HCT116 (cell line): ENCODE data around the gene NCAPD2.
"Not testable (repeated sequence)": the region's sequence is repeated elsewhere in the genome, so short reads cannot be mapped to it uniquely, and the experiment has no call there.

Source experiments
- CBX3 ChIP-seq: IDR thresholded peaks from 2 replicates; pipeline ENCODE4 v1.6.1; 2012; ENCODE audit warnings: low read depth
- EZH2 ChIP-seq: fragments of 200-600 bp; sonication (generic); IDR thresholded peaks from 2 replicates; pipeline ENCODE4 v1.6.1; 2017; ENCODE audit warnings: antibody characterized with exemption, mixed run types
- EZH2phosphoT487 ChIP-seq: fragments of 200-600 bp; IDR thresholded peaks from 2 replicates; pipeline ENCODE4 v1.6.1; 2018; ENCODE audit warnings: antibody characterized with exemption, borderline replicate concordance
- POLR2A ChIP-seq: IDR thresholded peaks from 2 replicates; pipeline ENCODE4 v1.7.0; 2011; ENCODE audit warnings: borderline replicate concordance; ENCODE audit not compliant: insufficient read depth, insufficient read length; ENCODE audit errors: extremely low read depth
- POLR2AphosphoS5 ChIP-seq: IDR thresholded peaks from 2 replicates; pipeline ENCODE4 v1.6.1; 2011; ENCODE audit warnings: mild to moderate bottlenecking, low read depth, low read length, moderate library complexity
- RAD21 ChIP-seq: IDR thresholded peaks from 2 replicates; pipeline ENCODE4 v1.6.1; 2012; ENCODE audit warnings: low read depth, mild to moderate bottlenecking
- SP1 ChIP-seq: IDR thresholded peaks from 2 replicates; pipeline ENCODE4 v1.6.1; 2012; ENCODE audit warnings: low read depth
- SRF ChIP-seq: IDR thresholded peaks from 2 replicates; pipeline ENCODE4 v1.6.1; 2012; ENCODE audit warnings: low read depth
- YY1 ChIP-seq: IDR thresholded peaks from 2 replicates; pipeline ENCODE4 v1.6.1; 2011; ENCODE audit warnings: low read length, low read depth, moderate library complexity, mild to moderate bottlenecking; ENCODE audit not compliant: insufficient replicate concordance; ENCODE audit errors: extremely low read depth
- TF ChIP-seq, protein P1 (sequence below), 3 experiments: fragments of 200-600 bp in 1 of 3; sonication (generic) in 1 of 3; IDR thresholded peaks in 2 of 3; conservative IDR thresholded peaks in 1 of 3; 2 replicates each; pipeline ENCODE4 v1.5.1; 2012 to 2017; ENCODE audit warnings: low read depth in 2 of 3, low read length in 2 of 3, antibody characterized with exemption in 1 of 3, borderline replicate concordance in 1 of 3, control low read depth in 1 of 3, mild to moderate bottlenecking in 1 of 3, mixed read lengths in 1 of 3, mixed run types in 1 of 3, moderate library complexity in 1 of 3; ENCODE audit not compliant: insufficient read depth in 1 of 3
- TF ChIP-seq, protein P2 (sequence below): IDR thresholded peaks from 2 replicates; pipeline ENCODE4 v1.6.1; 2012

DNA sequence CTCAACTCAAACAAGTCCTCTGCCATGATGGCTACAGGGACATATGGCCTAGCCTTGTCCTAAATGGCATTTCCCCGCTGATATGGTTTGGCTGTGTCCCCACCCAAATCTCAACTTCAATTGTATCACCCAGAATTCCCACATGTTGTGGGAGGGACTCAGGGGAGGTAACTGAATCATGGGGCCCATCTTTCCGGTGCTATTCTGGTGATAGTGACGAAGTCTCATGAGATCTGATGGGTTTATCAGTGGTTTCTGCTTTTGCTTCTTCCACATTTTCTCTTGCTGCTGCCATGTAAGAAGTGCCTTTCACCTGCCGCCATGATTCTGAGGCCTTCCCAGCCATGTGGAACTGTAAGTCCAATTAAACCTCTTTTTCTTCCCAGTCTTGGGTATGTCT, 27.2 kb upstream of the NCAPD2 start:
- not testable (repeated sequence) for TF ChIP-seq POLR2A, EZH2phosphoT487, POLR2AphosphoS5, CBX3, SRF, EZH2, YY1, SP1, RAD21
- TF ChIP-seq, protein P1, sequence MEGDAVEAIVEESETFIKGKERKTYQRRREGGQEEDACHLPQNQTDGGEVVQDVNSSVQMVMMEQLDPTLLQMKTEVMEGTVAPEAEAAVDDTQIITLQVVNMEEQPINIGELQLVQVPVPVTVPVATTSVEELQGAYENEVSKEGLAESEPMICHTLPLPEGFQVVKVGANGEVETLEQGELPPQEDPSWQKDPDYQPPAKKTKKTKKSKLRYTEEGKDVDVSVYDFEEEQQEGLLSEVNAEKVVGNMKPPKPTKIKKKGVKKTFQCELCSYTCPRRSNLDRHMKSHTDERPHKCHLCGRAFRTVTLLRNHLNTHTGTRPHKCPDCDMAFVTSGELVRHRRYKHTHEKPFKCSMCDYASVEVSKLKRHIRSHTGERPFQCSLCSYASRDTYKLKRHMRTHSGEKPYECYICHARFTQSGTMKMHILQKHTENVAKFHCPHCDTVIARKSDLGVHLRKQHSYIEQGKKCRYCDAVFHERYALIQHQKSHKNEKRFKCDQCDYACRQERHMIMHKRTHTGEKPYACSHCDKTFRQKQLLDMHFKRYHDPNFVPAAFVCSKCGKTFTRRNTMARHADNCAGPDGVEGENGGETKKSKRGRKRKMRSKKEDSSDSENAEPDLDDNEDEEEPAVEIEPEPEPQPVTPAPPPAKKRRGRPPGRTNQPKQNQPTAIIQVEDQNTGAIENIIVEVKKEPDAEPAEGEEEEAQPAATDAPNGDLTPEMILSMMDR (IDR thresholded peaks at IDR 0.05 in 2 of 3, conservative IDR thresholded peaks at IDR 0.05 in 1 of 3; ENCODE audit: borderline replicate concordance in 1 of 3, insufficient read depth in 1 of 3, low read depth in 2 of 3, low read length in 2 of 3) = not testable (repeated sequence)
- TF ChIP-seq, protein P2, sequence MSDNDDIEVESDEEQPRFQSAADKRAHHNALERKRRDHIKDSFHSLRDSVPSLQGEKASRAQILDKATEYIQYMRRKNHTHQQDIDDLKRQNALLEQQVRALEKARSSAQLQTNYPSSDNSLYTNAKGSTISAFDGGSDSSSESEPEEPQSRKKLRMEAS = not testable (repeated sequence)
